Dermis blood vessel endothelial cell (primary cell): ENCODE results near the gene NLK. TPM values are rescaled to one million over a fixed set of nuclear protein-coding genes. Genes with fewer than 3 reads are reported as not detected.
"Not testable (repeated sequence)": the region's sequence is repeated elsewhere in the genome, so short reads cannot be mapped to it uniquely, and the experiment has no call there.

Experiments
- DNase-seq: peaks from one replicate; pipeline ENCODE4 v3.0.0; 2010
- total RNA-seq: library from RNA; depleted of rRNA; stranded (reverse); fragments of >200 nt; gene quantifications from 2 replicates; pipeline ENCODE4 v1.2.3, GENCODE V29; 2014

The NLK gene
- total RNA-seq, result 31.1 and 49.4 TPM in 2 replicates

GRCh38 chr17:28042657-28042720 is at the start of gene NLK:
Gene NLK, plus strand, starts transcription at chr17:28042677. Its CDS starts 197 bp downstream, at chr17:28042874.
- no peak for DNase-seq

- DNase-seq, result no peak
Measured at GRCh38 chr17:27993161-27993695, 49.2 kb upstream of the NLK start.

GRCh38 chr17:27993723-27994310 is 48.7 kb upstream of the NLK start:
- DNase-seq, result no peak

GRCh38 chr17:27994586-27994985 is 47.9 kb upstream of the NLK start:
- DNase-seq, result no peak

- DNase-seq, result no peak
Measured at GRCh38 chr17:27995554-27995953, 46.9 kb upstream of the NLK start.

- DNase-seq, result no peak
Measured at GRCh38 chr17:27996202-27997043, 46.1 kb upstream of the NLK start.

GRCh38 chr17:27997044-27997401 is 45.5 kb upstream of the NLK start:
- DNase-seq, result no peak

- DNase-seq, result no peak
Measured at GRCh38 chr17:27997522-27997921, 45.0 kb upstream of the NLK start.

GRCh38 chr17:28001149-28001548 is 41.3 kb upstream of the NLK start:
- no peak for DNase-seq

- no peak for DNase-seq
Measured at GRCh38 chr17:28004344-28004743, 38.1 kb upstream of the NLK start.

- not testable (repeated sequence) for DNase-seq
Measured at GRCh38 chr17:28007925-28008324, 34.6 kb upstream of the NLK start.

GRCh38 chr17:28008513-28008912 is 34.0 kb upstream of the NLK start:
- DNase-seq, result peak; percentile 79

- no peak for DNase-seq
Measured at GRCh38 chr17:28010406-28010805, 32.1 kb upstream of the NLK start.

GRCh38 chr17:28018439-28019070 is 23.9 kb upstream of the NLK start:
- DNase-seq, result peak; percentile 46

GRCh38 chr17:28020515-28020914 is 22.0 kb upstream of the NLK start:
- DNase-seq, result no peak

GRCh38 chr17:28029044-28029443 is 13.4 kb upstream of the NLK start:
- no peak for DNase-seq

GRCh38 chr17:28030386-28030785 is 12.1 kb upstream of the NLK start:
- DNase-seq, result no peak

GRCh38 chr17:28031174-28031573 is 11.3 kb upstream of the NLK start:
- no peak for DNase-seq

GRCh38 chr17:28033972-28034714 is 8.3 kb upstream of the NLK start:
- peak; percentile 89 for DNase-seq

GRCh38 chr17:28035452-28035851 is 7.0 kb upstream of the NLK start:
- not testable (repeated sequence) for DNase-seq

- DNase-seq, result not testable (repeated sequence)
Measured at GRCh38 chr17:28035884-28036283, 6.6 kb upstream of the NLK start.

- DNase-seq, result no peak
Measured at GRCh38 chr17:28038802-28039201, 3.7 kb upstream of the NLK start.

GRCh38 chr17:28039251-28039650 is 3.2 kb upstream of the NLK start:
- DNase-seq, result no peak

GRCh38 chr17:28040406-28040805 is 2.1 kb upstream of the NLK start:
- DNase-seq, result no peak
